Measurements from ENCODE around the gene NFATC2IP. TPM values are rescaled to one million over a fixed set of nuclear protein-coding genes. Genes with fewer than 3 reads are reported as not detected.

Gene NFATC2IP
- polyA plus RNA-seq, 2 donors, result 19.1 to 28.3 TPM

GRCh38 chr16:28985211-28986041 lies 34.7 kb downstream of the NFATC2IP start:
- peak overlapping the region in 1 of 2 donors; percentile 55 for H3K27ac ChIP-seq (ENCODE audit: low read depth in 2 of 2, low read length in 1 of 2)
- WGBS, 2 donors, result 82 to 83% methylated on average over 15 to 19 of the region's 19 CpGs

GRCh38 chr16:28986046-28986445 lies 35.3 kb downstream of the NFATC2IP start:
- H3K36me3 ChIP-seq (ENCODE audit: control insufficient read depth in 2 of 2, insufficient read depth in 2 of 2, low read length in 1 of 2), result peaks cover 3 to 38% of the 10 kb centered on the region in 2 donors
- peaks cover 3 to 7% of the 10 kb centered on the region in 2 donors for H3K9me3 ChIP-seq (ENCODE audit: control insufficient read depth in 2 of 2, insufficient read depth in 1 of 2, low read depth in 1 of 2, low read length in 1 of 2)
- H3K4me3 ChIP-seq (ENCODE audit: low read depth in 1 of 2, low read length in 2 of 2), result peak overlapping the region; percentile 12 to 48
- peaks cover 0 to 4% of the 10 kb centered on the region in 2 donors for H3K4me1 ChIP-seq (ENCODE audit: control insufficient read depth in 2 of 2, insufficient read depth in 2 of 2, low read length in 1 of 2)
- WGBS, 2 donors, result 87 to 92% methylated on average over 9 of the region's 9 CpGs
- no peak overlapping the region for H3K27ac ChIP-seq (ENCODE audit: low read depth in 2 of 2, low read length in 1 of 2)
- H3K27me3 ChIP-seq (ENCODE audit: control insufficient read depth in 1 of 2, insufficient read depth in 2 of 2, low read length in 2 of 2), result no peaks in the 10 kb centered on the region

More at GRCh38 chr16:28985211-28986041, 34.7 kb downstream of the NFATC2IP start:
- H3K4me1 ChIP-seq (ENCODE audit: control insufficient read depth in 2 of 2, insufficient read depth in 2 of 2, low read length in 1 of 2), result peaks cover 0 to 4% of the 10 kb centered on the region in 2 donors
- peak overlapping the region; percentile 12 to 48 for H3K4me3 ChIP-seq (ENCODE audit: low read depth in 1 of 2, low read length in 2 of 2)
- no peaks in the 10 kb centered on the region for H3K27me3 ChIP-seq (ENCODE audit: control insufficient read depth in 1 of 2, insufficient read depth in 2 of 2, low read length in 2 of 2)
- H3K36me3 ChIP-seq (ENCODE audit: control insufficient read depth in 2 of 2, insufficient read depth in 2 of 2, low read length in 1 of 2), result peaks cover 3 to 41% of the 10 kb centered on the region in 2 donors
- peaks cover 3 to 7% of the 10 kb centered on the region in 2 donors for H3K9me3 ChIP-seq (ENCODE audit: control insufficient read depth in 2 of 2, insufficient read depth in 1 of 2, low read depth in 1 of 2, low read length in 1 of 2)

- H3K4me3 ChIP-seq (ENCODE audit: low read depth in 1 of 2, low read length in 2 of 2), result peak overlapping the region in 1 of 2 donors; percentile 0
- 90 to 91% methylated on average over 13 of the region's 13 CpGs for WGBS, 2 donors
- no peaks in the 10 kb centered on the region for H3K27me3 ChIP-seq (ENCODE audit: control insufficient read depth in 1 of 2, insufficient read depth in 2 of 2, low read length in 2 of 2)
- peaks cover 3 to 7% of the 10 kb centered on the region in 2 donors for H3K9me3 ChIP-seq (ENCODE audit: control insufficient read depth in 2 of 2, insufficient read depth in 1 of 2, low read depth in 1 of 2, low read length in 1 of 2)
- H3K27ac ChIP-seq (ENCODE audit: low read depth in 2 of 2, low read length in 1 of 2), result no peak overlapping the region
- H3K4me1 ChIP-seq (ENCODE audit: control insufficient read depth in 2 of 2, insufficient read depth in 2 of 2, low read length in 1 of 2), result peaks cover 0 to 4% of the 10 kb centered on the region in 2 donors
- H3K36me3 ChIP-seq (ENCODE audit: control insufficient read depth in 2 of 2, insufficient read depth in 2 of 2, low read length in 1 of 2), result peaks cover 3 to 34% of the 10 kb centered on the region in 2 donors
Observed at GRCh38 chr16:28986492-28986891, 35.8 kb downstream of the NFATC2IP start.

- WGBS, 2 donors, result 90 to 95% methylated on average over 4 of the region's 4 CpGs
- Histone ChIP-seq H3K36me3 (ENCODE audit: control insufficient read depth in 2 of 2, insufficient read depth in 2 of 2, low read length in 1 of 2) (peaks cover 0 to 32% of the 10 kb centered on the region in 2 donors), H3K9me3 (ENCODE audit: control insufficient read depth in 2 of 2, insufficient read depth in 1 of 2, low read depth in 1 of 2, low read length in 1 of 2) (peaks cover 3 to 7% of the 10 kb centered on the region in 2 donors), H3K27ac (ENCODE audit: low read depth in 2 of 2, low read length in 1 of 2) (no peak overlapping the region), H3K4me3 (ENCODE audit: low read depth in 1 of 2, low read length in 2 of 2) (no peak overlapping the region), H3K4me1 (ENCODE audit: control insufficient read depth in 2 of 2, insufficient read depth in 2 of 2, low read length in 1 of 2) (peaks cover 0 to 4% of the 10 kb centered on the region in 2 donors), H3K27me3 (ENCODE audit: control insufficient read depth in 1 of 2, insufficient read depth in 2 of 2, low read length in 2 of 2) (no peaks in the 10 kb centered on the region)
Observed at GRCh38 chr16:28987170-28987853, 36.6 kb downstream of the NFATC2IP start.

GRCh38 chr16:28989363-28989762 lies 38.6 kb downstream of the NFATC2IP start:
- no peak overlapping the region for H3K4me3 ChIP-seq (ENCODE audit: low read depth in 1 of 2, low read length in 2 of 2)
- peaks cover 0 to 3% of the 10 kb centered on the region in 2 donors for H3K4me1 ChIP-seq (ENCODE audit: control insufficient read depth in 2 of 2, insufficient read depth in 2 of 2, low read length in 1 of 2)
- H3K9me3 ChIP-seq (ENCODE audit: control insufficient read depth in 2 of 2, insufficient read depth in 1 of 2, low read depth in 1 of 2, low read length in 1 of 2), result peaks cover 3 to 7% of the 10 kb centered on the region in 2 donors
- peaks cover 0 to 17% of the 10 kb centered on the region in 2 donors for H3K36me3 ChIP-seq (ENCODE audit: control insufficient read depth in 2 of 2, insufficient read depth in 2 of 2, low read length in 1 of 2)
- 89 to 92% methylated on average over 14 of the region's 14 CpGs for WGBS, 2 donors
- H3K27ac ChIP-seq (ENCODE audit: low read depth in 2 of 2, low read length in 1 of 2), result no peak overlapping the region
- H3K27me3 ChIP-seq (ENCODE audit: control insufficient read depth in 1 of 2, insufficient read depth in 2 of 2, low read length in 2 of 2), result no peaks in the 10 kb centered on the region

- WGBS, 2 donors, result 82 to 88% methylated on average over 11 of the region's 11 CpGs
Observed at GRCh38 chr16:28990375-28991040, 39.8 kb downstream of the NFATC2IP start.

GRCh38 chr16:28991687-28992086 lies 41.0 kb downstream of the NFATC2IP start:
- no peak overlapping the region for H3K4me3 ChIP-seq (ENCODE audit: low read depth in 1 of 2, low read length in 2 of 2)
- H3K9me3 ChIP-seq (ENCODE audit: control insufficient read depth in 2 of 2, insufficient read depth in 1 of 2, low read depth in 1 of 2, low read length in 1 of 2), result peaks cover 0 to 1% of the 10 kb centered on the region in 2 donors
- no peak overlapping the region for H3K27ac ChIP-seq (ENCODE audit: low read depth in 2 of 2, low read length in 1 of 2)
- WGBS, 2 donors, result 62 to 69% methylated on average over 8 of the region's 8 CpGs
- H3K27me3 ChIP-seq (ENCODE audit: control insufficient read depth in 1 of 2, insufficient read depth in 2 of 2, low read length in 2 of 2), result no peaks in the 10 kb centered on the region
- H3K4me1 ChIP-seq (ENCODE audit: control insufficient read depth in 2 of 2, insufficient read depth in 2 of 2, low read length in 1 of 2), result peaks cover 0 to 3% of the 10 kb centered on the region in 2 donors
- H3K36me3 ChIP-seq (ENCODE audit: control insufficient read depth in 2 of 2, insufficient read depth in 2 of 2, low read length in 1 of 2), result peaks cover 0 to 13% of the 10 kb centered on the region in 2 donors

More at GRCh38 chr16:28990375-28991040, 39.8 kb downstream of the NFATC2IP start:
- no peak overlapping the region for H3K4me3 ChIP-seq (ENCODE audit: low read depth in 1 of 2, low read length in 2 of 2)
- no peaks in the 10 kb centered on the region for H3K27me3 ChIP-seq (ENCODE audit: control insufficient read depth in 1 of 2, insufficient read depth in 2 of 2, low read length in 2 of 2)
- no peak overlapping the region for H3K27ac ChIP-seq (ENCODE audit: low read depth in 2 of 2, low read length in 1 of 2)
- peaks cover 0 to 3% of the 10 kb centered on the region in 2 donors for H3K4me1 ChIP-seq (ENCODE audit: control insufficient read depth in 2 of 2, insufficient read depth in 2 of 2, low read length in 1 of 2)
- H3K9me3 ChIP-seq (ENCODE audit: control insufficient read depth in 2 of 2, insufficient read depth in 1 of 2, low read depth in 1 of 2, low read length in 1 of 2), result peaks cover 3 to 7% of the 10 kb centered on the region in 2 donors
- H3K36me3 ChIP-seq (ENCODE audit: control insufficient read depth in 2 of 2, insufficient read depth in 2 of 2, low read length in 1 of 2), result peaks cover 0 to 14% of the 10 kb centered on the region in 2 donors

GRCh38 chr16:28992496-28992895 lies 41.8 kb downstream of the NFATC2IP start:
- 91% methylated on average over 10 of the region's 10 CpGs for WGBS, 2 donors
- Histone ChIP-seq H3K9me3 (ENCODE audit: control insufficient read depth in 2 of 2, insufficient read depth in 1 of 2, low read depth in 1 of 2, low read length in 1 of 2) (no peaks in the 10 kb centered on the region), H3K4me3 (ENCODE audit: low read depth in 1 of 2, low read length in 2 of 2) (no peak overlapping the region)

GRCh38 chr16:28998837-28999236 lies 48.1 kb downstream of the NFATC2IP start:
- H3K9me3 ChIP-seq (ENCODE audit: control insufficient read depth in 2 of 2, insufficient read depth in 1 of 2, low read depth in 1 of 2, low read length in 1 of 2), result no peaks in the 10 kb centered on the region
- H3K27ac ChIP-seq (ENCODE audit: low read depth in 2 of 2, low read length in 1 of 2), result no peak overlapping the region
- no peak overlapping the region for H3K4me3 ChIP-seq (ENCODE audit: low read depth in 1 of 2, low read length in 2 of 2)
- WGBS, 2 donors, result 80 to 81% methylated on average over 3 of the region's 3 CpGs
- H3K27me3 ChIP-seq (ENCODE audit: control insufficient read depth in 1 of 2, insufficient read depth in 2 of 2, low read length in 2 of 2), result no peaks in the 10 kb centered on the region
- H3K4me1 ChIP-seq (ENCODE audit: control insufficient read depth in 2 of 2, insufficient read depth in 2 of 2, low read length in 1 of 2), result no peaks in the 10 kb centered on the region
- H3K36me3 ChIP-seq (ENCODE audit: control insufficient read depth in 2 of 2, insufficient read depth in 2 of 2, low read length in 1 of 2), result no peaks in the 10 kb centered on the region

More at GRCh38 chr16:28992496-28992895, 41.8 kb downstream of the NFATC2IP start:
- peaks cover 0 to 13% of the 10 kb centered on the region in 2 donors for H3K36me3 ChIP-seq (ENCODE audit: control insufficient read depth in 2 of 2, insufficient read depth in 2 of 2, low read length in 1 of 2)
- no peaks in the 10 kb centered on the region for H3K27me3 ChIP-seq (ENCODE audit: control insufficient read depth in 1 of 2, insufficient read depth in 2 of 2, low read length in 2 of 2)
- H3K27ac ChIP-seq (ENCODE audit: low read depth in 2 of 2, low read length in 1 of 2), result no peak overlapping the region
- peaks cover 0 to 3% of the 10 kb centered on the region in 2 donors for H3K4me1 ChIP-seq (ENCODE audit: control insufficient read depth in 2 of 2, insufficient read depth in 2 of 2, low read length in 1 of 2)
